ENCODE data around the gene MAN1A1.

GRCh38 chr6:119270545-119270944 lies 79.0 kb downstream of the MAN1A1 start:
- TF ChIP-seq CTCF (conservative IDR thresholded peaks at IDR 0.05; ENCODE audit: low read depth in 2 of 2) (no peak), POLR2AphosphoS5 (IDR thresholded peaks at IDR 0.05; ENCODE audit: low read depth) (no peak), CREB1 (CRISPR knock-in tag; IDR thresholded peaks at IDR 0.05; ENCODE audit: low read depth) (no peak), EZH2 (IDR thresholded peaks at IDR 0.05; ENCODE audit: low read depth, unreplicated experiment) (no peak), JUNB (IDR thresholded peaks at IDR 0.05; ENCODE audit: unreplicated experiment) (no peak), EZH2phosphoT487 (IDR thresholded peaks at IDR 0.05; ENCODE audit: unreplicated experiment) (no peak), REST (IDR thresholded peaks at IDR 0.05; ENCODE audit: unreplicated experiment) (no peak), ZNF331 (CRISPR knock-in tag; IDR thresholded peaks at IDR 0.05; ENCODE audit: low read depth) (no peak), NANOG (IDR thresholded peaks at IDR 0.05; ENCODE audit: borderline replicate concordance) (no peak), STAT1 (IDR thresholded peaks at IDR 0.05; ENCODE audit: unreplicated experiment) (no peak), ETS1 (IDR thresholded peaks at IDR 0.05) (no peak), ZNF114 (CRISPR knock-in tag; IDR thresholded peaks at IDR 0.05) (no peak)
